NCI-H1417 treated with DMSO at 0.1 percent for 48 hours (cell line): ENCODE measurements around the gene IGSF21.

ENCODE experiments used
- DNase-seq: peaks from one replicate; lab custom pipeline; 2025; lab: John Stamatoyannopoulos, UW

IGSF21 gene

GRCh38 chr1:18107369-18108298, at the start of gene IGSF21:
Gene IGSF21, plus strand, starts transcription at chr1:18107798. Its CDS starts 331 bp downstream, at chr1:18108129.
- DNase-seq = no peak

- DNase-seq = no peak
Measured at GRCh38 chr1:18058206-18058921, 49.2 kb upstream of the IGSF21 start.

- no peak for DNase-seq
Measured at GRCh38 chr1:18058981-18059605, 48.5 kb upstream of the IGSF21 start.

- no peak for DNase-seq
Measured at GRCh38 chr1:18060366-18060765, 47.2 kb upstream of the IGSF21 start.

GRCh38 chr1:18062185-18062584, 45.4 kb upstream of the IGSF21 start:
- DNase-seq = no peak

GRCh38 chr1:18064534-18064933, 43.1 kb upstream of the IGSF21 start:
- DNase-seq = no peak

- no peak for DNase-seq
Measured at GRCh38 chr1:18066576-18066975, 41.0 kb upstream of the IGSF21 start.

- no peak for DNase-seq
Measured at GRCh38 chr1:18069903-18070302, 37.7 kb upstream of the IGSF21 start.

- no peak for DNase-seq
Measured at GRCh38 chr1:18072066-18072465, 35.5 kb upstream of the IGSF21 start.

- no peak for DNase-seq
Measured at GRCh38 chr1:18073066-18073642, 34.4 kb upstream of the IGSF21 start.

- no peak for DNase-seq
Measured at GRCh38 chr1:18077657-18078215, 29.9 kb upstream of the IGSF21 start.

- DNase-seq = no peak
Measured at GRCh38 chr1:18079941-18080735, 27.5 kb upstream of the IGSF21 start.

- no peak for DNase-seq
Measured at GRCh38 chr1:18085387-18086074, 22.1 kb upstream of the IGSF21 start.

- no peak for DNase-seq
Measured at GRCh38 chr1:18088077-18088594, 19.5 kb upstream of the IGSF21 start.

GRCh38 chr1:18089488-18089887, 18.1 kb upstream of the IGSF21 start:
- DNase-seq = no peak

- DNase-seq = no peak
Measured at GRCh38 chr1:18090636-18091035, 17.0 kb upstream of the IGSF21 start.

- no peak for DNase-seq
Measured at GRCh38 chr1:18091660-18092446, 15.7 kb upstream of the IGSF21 start.

GRCh38 chr1:18093193-18093592, 14.4 kb upstream of the IGSF21 start:
- no peak for DNase-seq

- no peak for DNase-seq
Measured at GRCh38 chr1:18093646-18094045, 14.0 kb upstream of the IGSF21 start.
